HG03432 (cell line): ENCODE data around the gene IFI16.
"Not testable (repeated sequence)": the region's sequence is repeated elsewhere in the genome, so short reads cannot be mapped to it uniquely, and the experiment has no call there.

ENCODE experiments used
- ATAC-seq: cut with Tn5 transposase; IDR thresholded peaks from one replicate; pipeline ENCODE4 v1.9.1; 2021; ENCODE audit warnings: mild to moderate bottlenecking, moderate library complexity; ENCODE audit not compliant: unreplicated experiment

The IFI16 gene

DNA sequence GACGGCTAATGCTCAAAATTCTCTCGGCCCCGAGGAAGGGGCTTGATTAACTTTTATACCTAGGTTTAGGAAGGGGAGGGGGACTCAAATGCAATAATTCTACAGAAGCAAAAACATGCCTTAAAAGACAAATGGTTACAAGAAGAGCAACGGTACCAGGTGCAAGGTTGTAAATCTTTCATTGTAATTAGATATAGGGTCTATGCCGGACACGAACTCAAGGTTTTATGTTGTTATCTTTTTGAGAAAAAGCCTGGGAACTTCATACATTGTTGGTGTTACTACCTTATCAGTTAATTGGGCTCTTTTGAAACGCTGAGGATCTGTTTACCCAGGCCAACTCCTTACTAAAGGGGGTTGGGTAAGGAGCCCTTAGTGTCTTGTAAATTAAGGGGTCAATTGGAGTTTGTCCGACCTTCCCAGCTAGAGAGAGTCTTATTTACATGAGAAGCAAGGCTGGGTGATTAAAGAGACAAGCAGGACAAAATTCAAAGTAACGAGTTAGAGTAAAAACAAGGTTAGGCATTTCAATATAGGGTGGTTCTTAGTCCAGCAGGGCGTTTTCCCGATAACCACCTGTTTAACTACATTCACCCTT lies 3.4 kb upstream of the IFI16 start:
- ATAC-seq, result not testable (repeated sequence)

DNA sequence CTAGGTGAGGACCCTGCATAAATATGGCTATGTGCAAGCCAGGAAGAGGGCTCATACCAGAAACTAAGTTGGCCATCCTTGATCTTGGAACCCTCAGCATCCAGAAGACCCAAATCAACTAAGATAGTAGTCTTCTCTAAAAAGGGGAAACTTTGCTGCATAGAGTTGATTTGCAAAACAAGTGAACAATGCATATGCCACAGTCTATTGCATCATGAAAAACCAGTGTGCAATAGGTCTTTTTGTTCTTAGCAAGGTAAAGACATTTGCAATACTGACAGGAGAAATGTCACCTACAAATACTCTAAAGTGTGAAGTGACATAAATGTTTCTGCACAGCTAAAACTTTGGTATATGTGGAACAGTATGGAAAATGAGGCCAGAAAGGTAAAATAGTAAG lies 2.0 kb upstream of the IFI16 start:
- no peak for ATAC-seq

DNA sequence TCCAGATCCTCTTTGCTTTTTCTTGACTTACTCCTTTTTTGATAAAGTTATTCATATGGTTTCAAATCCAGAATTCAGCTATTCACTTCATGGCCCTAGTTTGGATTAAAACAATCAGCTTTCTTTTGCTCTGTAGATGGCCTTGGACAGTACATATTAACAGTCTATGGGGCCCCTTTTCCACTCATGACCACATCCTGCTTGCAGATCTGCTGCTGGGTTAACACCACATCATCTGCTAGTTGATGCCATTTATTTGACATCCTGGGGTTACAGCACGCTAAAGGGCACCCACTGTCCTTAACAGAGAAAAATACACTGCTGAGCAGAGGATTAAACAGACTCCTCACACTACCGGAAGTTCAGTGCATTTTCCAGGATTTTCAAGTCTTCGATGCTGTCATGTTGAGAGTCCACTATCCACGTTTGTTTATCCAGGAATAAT lies 941 bp upstream of the IFI16 start:
- peak; percentile 81 for ATAC-seq

DNA sequence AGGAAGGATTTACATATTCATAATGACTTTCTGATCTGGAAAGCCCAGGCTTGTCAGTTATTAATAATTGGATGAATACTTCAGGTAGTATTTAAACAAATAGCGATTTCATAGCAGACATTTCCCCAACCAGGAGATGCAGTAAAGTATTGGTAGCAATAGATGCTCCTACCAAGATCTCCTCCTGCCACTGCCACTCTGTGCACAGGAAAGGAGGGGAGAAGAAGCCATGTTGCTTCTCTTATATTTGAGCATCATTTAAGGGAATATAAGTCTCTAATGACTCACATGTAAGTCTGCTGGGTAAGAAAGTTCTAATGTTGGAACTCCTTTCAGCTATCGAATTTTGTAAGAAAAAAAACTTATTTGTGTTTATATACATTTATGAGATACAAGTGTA lies 420 bp upstream of the IFI16 start:
- ATAC-seq, result no peak

DNA sequence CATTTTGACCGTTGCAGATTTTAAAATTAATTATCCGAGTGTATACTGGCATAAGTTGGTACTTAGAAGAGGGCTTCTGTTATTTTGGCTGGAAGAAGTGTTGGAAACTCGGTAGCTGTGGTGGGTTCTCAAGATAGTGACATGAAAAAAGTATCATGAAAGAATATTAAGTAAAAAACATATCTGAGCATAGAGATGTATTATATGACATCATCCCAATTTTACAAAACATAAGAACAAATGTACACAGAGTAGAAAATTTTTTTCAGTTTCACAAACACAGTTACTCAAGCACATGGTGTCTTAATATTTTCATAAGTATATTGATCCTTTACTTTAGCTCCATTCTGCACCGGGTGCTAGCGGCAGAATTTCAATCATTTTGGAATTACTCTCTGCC lies 684 bp downstream of the IFI16 start:
- no peak for ATAC-seq

DNA sequence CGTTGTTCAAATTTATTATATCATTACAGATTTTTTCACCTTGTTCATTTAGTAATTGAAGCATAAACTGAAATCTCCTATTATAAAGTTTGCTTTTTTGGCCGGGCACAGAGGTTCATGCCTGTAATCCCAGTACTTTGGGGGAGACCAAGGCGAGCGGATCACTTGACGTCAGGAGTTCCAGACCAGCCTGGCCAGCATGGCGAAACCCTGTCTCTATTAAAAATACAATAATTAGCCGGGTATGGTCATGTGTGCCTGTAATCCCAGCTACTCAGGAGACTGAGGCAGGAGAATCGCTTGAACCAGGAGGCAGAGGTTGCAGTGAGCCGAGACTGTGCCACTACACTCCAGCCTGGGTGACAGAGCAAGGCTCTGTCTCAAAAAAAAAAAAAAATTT lies 1.3 kb downstream of the IFI16 start:
- not testable (repeated sequence) for ATAC-seq

DNA sequence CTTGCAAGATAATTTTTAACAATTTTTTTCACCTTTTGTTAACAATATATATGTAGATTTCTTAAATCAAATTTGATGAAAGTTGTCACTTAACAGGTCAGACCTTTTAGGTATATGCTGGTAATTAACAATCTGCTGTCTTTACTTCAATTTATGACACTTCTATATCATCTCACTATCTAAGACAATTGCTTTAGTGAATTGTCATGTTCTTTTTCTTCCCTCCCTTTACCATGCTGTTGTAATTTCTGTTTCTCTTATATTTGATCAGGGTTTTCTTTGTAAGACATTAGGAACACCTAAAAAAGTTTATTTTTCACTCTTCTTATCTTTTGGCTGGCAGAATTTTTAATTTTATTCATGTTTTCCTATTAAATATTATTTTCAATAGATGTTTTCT lies 2.0 kb downstream of the IFI16 start:
- no peak for ATAC-seq

DNA sequence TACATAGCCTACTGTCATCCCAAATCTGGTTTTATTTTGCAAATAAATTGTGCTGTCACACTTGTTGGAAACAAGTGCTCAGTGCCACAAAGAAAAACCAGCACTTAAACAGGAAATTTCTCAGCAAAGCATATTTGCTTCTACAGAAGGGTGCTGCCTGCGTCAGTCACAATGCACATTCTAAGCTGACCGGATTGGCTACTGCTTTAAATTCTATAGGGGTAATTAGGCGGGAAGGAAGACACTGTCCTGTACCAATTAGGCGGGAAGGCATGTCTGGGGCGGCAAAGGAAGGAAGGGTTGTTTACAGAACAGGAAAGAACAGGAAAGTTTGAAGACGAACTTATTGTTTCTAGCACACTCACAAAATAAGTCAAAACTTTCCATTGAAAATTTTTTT lies 2.8 kb downstream of the IFI16 start:
- peak; percentile 29 for ATAC-seq

DNA sequence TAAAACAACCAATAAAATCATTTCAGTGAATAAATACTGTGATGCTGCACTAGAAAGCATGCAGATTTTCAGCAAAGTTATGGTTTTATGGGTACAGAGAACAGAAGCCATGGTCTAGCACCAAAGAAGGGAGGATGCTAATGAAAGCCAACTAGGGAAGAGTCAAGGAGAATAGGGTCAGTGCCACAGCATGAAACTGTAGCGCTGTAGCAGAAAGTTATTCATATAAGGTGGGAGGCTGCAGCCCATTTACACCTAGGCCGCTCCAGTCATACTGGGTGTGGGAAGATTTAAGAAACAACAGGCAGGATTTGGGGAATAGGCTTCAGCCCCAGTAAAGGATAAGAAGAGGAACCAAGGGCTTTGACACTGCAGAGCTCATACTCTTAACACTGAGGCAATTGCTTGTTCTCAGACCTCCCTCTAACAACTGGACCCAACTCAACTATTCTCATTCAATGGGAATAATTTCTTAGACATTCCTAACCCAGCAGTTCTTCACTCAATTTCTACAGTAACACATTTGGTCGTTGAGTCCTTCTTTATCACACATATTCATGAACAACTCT lies 4.4 kb downstream of the IFI16 start:
- no peak for ATAC-seq

DNA sequence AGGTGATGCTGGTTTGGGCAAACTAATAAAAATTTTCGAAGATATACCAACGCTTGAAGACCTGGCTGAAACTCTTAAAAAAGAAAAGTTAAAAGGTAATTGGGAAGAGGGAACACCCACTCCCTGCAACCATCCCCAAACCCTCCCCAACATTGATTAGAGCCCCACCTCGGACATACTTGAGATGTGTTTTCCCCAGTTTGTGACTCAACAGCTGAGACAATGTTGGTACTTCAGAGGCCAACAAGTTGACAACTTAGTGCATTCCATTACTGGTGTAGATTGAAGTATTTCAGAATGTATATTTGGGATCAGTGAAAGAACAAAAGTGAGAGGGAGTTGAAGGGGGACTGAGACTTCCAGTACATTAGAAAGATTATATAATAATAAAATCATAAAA lies 5.1 kb downstream of the IFI16 start:
- no peak for ATAC-seq

DNA sequence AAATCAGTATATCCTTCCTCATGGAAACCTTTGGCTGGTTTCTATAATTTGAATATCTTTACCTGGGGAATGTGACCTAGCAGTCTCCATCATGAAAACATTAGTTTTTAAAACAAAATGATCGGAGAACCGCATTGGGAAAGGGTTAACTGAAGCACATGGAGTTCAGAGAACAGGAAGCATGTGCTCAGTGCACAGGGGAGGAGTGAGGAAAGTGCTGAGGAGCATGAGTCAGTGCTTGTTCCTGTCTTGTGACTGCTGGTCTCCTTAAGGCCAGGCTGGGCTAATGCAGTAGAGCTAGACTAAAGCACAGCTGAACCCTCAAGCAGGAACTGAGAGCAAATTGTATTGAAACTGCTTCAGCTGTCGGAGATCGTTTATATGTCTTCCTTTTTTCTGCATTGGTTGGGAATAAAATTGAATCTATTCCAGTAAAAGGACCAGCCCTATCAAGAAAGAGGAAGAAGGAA lies 5.8 kb downstream of the IFI16 start:
- peak; percentile 95 for ATAC-seq

DNA sequence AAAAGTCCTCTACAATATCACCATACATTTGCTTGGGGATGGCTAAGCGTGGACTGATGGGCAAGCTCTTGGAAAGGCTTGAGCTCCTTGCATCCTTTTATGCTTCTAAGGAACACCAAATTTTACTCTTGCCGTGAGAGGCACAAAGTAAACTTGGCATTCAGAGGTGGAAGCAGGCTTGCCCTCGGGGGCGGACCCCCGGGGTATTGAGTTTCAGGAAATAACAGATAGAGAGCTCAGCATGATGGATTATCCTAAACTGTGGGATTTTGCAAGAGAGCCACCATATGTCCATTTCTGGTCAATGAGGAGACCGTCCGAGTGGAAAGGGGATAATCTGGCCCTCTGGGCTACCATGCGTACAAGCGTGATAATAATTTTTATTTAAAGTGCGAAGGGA lies 14.0 kb downstream of the IFI16 start:
- ATAC-seq, result no peak

DNA sequence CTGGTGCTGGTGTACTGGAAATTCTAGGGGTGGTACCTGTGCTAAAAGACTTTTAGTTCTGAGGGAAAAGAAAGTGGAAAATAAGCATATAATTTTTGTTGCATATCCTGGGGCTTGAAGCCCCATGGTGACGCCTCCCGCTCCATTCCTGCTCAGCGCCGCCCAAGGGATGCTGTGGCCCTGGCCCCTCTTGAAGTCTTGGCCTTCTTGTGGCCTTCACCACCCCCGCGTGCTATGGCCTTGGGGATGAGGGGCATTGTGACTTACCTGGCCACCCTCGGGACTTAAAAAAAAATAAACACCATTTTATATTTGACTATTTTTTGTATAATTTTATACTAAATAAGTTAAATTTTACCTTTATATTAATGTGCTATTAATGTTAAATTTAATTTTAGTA lies 15.3 kb downstream of the IFI16 start:
- no peak for ATAC-seq

DNA sequence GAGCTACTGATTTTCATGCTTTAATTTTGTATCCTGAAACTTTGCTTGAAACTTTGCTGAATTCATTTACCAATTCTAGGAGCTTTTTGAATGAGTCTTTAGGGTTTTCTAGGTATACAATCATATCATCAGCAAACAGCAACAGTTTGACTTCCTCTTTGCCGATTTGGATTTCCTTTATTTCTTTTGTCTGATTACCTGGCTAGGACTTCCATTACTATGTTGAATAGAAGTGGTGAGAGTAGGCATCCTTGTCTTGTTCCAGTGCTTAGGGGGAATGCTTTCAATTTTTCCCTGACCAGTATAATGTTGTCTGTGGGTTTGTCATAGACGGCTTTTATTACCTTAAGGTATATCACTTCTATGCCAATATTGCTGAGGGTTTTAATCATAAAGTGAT lies 17.1 kb downstream of the IFI16 start:
- not testable (repeated sequence) for ATAC-seq

DNA sequence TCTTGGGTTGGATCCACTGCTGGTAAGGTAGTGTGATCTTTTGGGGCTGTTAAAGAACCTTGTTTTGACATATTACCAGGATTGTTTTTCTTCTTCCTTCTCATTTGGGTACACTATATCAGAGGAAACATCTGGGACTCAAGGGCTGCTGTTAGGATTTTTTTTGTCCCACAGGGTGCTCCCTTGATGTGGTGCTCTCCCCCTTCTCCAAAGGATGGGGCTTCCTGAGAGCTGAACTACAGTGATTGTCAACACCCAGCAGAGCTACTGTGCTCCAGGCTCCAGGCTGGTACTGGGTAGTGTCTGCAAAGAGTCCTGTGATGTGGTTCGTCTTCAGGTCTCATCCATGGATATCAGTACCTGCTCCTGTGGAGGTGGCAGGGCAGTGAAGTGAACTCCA lies 20.6 kb downstream of the IFI16 start:
- ATAC-seq, result no peak

DNA sequence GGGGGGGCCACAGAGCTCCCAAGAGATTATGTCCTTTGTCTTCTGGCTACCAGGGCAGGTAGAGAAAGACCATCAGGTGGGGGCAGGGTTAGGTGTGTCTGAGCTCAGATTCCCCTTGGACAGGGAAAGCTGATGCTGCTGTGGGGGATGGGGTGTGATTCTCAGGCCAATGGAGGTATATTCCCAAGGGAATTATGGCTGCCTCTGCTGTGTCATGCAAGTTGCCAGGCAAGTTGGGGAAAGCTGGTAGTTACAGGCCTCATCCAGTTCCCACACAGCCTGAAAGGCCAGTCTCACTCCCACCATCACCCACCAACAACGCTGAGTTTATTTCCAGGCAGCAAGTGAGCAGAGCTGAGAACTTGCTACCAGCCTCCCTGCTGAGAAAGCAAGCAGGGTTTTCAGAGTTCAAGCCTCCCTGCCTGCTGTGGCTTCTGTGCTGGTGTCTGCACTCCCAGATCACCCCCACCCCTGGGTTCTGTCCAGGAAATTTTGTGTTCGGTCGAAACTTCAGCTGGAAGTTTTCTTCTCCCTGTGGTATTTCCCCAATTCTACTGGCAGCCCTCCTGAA lies 21.3 kb downstream of the IFI16 start:
- no peak for ATAC-seq

DNA sequence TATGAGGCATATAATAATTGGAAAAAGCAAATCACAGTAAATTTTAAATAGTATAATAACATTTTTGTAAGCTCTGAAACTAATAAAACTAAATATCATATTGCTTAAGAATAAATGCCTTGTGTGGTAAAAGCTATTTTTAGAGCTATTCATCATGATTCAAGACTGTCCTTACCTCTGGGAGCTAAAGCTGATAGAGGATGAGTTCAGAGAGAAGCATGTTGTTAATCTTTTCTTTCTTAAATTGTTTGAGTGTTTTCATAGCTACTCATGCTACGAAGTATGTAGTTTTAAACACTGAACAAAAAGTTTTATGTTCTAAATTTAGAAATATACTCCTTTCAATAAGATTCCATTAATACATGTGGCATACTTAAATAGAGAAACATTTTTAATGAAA lies 30.5 kb downstream of the IFI16 start:
- ATAC-seq, result no peak

DNA sequence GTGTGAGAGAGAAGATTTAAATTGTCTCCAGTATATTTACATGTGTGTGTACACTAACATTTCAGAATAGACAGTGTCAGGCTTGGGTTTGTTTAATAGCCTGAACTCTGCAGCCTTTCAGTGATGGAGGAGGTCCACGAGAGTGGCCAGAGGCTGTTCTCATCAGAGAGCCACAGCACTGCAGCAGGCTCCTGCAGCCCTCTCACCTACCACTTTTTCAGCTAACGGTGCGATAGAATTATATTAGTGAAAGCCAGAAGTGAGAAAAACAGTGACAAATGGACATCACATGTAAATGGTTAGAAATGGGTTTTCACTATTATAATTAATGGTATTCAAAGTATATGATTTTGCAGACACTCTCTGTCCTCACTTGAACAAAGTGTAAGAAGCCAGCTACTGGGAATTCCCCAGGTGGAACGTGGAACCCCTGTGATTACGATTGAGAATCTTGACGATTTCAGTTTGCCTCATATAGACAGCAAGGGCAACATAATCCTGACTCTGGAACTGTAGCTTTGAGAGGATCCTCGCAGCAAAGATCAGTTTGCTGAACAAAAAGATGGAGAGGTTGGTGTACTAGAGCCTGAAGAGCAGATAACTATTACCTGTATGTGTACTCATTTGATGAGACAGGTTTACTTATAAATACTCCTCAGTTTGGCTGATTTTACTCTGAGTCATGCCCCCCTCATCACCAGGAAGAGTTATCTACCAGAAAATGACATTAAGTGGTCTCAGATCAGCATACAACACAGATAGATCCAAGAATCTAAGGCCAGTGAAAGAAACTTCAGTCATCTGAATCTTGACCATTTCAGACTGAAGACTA lies 31.4 kb downstream of the IFI16 start:
- ATAC-seq, result no peak

DNA sequence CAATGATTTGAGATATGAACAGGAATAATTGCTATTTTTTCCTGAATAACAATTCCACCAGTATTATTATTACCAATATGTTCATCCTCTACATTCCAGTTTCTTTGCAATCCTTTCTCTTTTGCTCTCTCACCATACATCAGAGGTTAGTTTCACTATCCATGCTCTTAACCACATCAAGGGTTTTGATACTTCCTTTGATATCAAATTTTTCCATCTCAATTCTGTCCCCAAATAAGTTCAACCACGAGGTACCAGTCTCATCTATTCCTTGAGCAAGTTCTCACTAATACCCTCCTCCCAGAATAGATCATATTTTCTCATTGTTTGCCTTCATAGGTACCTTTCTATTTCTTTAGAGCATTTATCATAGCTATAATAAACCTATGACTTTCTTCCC lies 36.8 kb downstream of the IFI16 start:
- ATAC-seq, result not testable (repeated sequence)

DNA sequence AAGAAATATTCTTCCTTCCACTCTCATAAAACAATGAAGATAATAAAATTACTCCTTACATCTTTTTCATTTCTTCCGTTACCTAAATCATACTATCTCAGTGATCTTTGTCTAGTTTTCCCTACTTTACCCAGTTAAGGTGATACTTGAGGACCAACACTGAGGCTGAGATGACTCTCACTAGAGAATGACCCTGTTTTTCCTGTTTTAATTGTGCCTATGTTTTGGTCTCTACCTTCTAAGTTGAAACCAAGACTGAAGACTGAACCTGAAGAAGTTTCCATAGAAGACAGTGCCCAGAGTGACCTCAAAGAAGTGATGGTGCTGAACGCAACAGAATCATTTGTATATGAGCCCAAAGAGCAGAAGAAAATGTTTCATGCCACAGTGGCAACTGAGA lies 41.7 kb downstream of the IFI16 start:
- ATAC-seq, result no peak

DNA sequence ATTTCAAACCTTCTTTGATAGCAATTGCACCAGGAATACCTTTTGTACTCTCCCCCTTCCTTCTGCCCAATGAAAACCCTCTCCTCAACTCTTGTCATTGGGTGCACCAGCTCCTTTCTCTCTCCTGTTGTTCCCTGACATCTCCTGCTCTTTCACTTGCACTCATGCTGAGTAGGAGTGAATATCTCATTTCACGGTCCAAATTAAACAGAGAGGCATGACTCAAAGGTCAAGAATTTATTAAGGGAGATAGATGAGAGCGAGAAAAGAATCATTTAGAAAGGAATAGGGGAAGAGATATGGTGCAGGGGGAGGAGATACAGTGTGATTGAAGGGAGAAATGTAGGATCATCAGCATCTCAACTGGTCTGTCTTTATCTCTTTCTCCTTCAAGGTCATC lies 44.7 kb downstream of the IFI16 start:
- ATAC-seq, result no peak

DNA sequence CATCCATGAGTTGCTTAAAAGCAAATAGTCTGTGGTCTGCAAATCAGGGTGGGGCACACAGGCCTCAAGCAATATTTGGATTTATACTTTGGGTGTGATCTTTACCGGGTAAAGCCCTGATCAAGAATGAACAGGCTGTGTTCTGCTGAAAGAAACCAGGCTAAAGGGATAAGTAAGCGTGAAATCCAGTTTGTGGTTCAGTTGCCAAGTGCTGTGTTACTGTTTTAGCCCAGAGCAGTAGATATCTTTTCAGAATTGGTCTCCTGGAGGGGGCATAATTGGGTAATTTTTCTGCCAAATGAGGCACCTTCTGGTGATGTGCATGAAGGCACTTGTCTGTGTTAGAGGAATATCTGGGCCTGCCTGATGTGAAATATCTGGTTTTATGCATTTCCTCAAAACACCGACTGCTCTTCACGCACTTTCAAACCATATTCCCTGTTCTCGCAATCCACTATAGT lies 45.5 kb downstream of the IFI16 start:
- ATAC-seq, result no peak
